NCI-H2081 (cell line): Measurements from ENCODE around the gene VPS33B.

ENCODE experiments used
- DNase-seq, 2 experiments: peaks; one replicate each; lab custom pipeline; 2025; lab: John Stamatoyannopoulos, UW

The VPS33B gene

DNA sequence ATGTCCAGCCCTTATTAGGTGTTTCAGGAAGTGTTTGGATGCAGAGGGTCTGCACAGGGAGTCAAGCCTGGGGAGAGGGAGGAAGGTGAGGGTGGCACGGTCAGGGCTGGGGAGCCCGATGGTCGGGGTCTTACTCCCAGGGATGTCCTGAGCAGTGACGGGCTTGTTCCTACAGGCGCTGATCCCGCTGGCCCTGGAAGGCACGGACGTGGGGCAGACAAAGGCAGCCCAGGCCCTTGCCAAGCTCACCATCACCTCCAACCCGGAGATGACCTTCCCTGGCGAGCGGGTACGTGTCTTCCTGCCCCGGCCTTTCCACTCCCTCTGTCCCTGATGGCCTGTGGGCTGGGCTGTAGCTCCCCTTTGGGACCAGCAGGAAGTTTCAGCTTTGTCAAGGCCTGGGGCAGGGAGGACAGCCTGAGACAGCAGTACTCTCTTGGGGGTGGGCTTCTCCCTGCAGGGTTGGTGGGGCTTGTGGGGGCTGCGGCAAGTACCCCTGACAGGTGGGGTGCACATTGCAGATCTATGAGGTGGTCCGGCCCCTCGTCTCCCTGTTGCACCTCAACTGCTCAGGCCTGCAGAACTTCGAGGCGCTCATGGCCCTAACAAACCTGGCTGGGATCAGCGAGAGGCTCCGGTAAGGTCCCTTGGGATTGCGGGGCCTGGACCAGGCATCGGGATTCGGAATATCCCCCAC, 72.3 kb downstream of the VPS33B start:
- no peak for DNase-seq
